Pancreas (tissue), 10 donors: ENCODE data around the gene MARS1. TPM values are rescaled to one million over a fixed set of nuclear protein-coding genes. Genes with fewer than 3 reads are reported as not detected.
A peak's percentile ranks its signal among the peaks of the same experiment; 100 is the strongest.

Source experiments
- ATAC-seq, 4 donors: fragments of 200-7000 bp; cut with Tn5 transposase; one replicate each; pipeline versions ENCODE4 v1.8.0 to v1.9.1; 2020; ENCODE audit warnings: mild to moderate bottlenecking in 4 of 4, moderate library complexity in 4 of 4
- DNase-seq, 6 donors: peaks; one replicate each; pipeline ENCODE4 v3.0.0-alpha.2; 2020
- FAIRE-seq: peaks from 2 replicates; lab custom pipeline; 2012; peaks lifted over from hg19 to GRCh38; lab: Jason Lieb, UNC
- H3K27ac ChIP-seq, 4 donors: fragments of 200-600 bp; sonication (generic); 1 replicate in 3 of 4; 2 replicates in 1 of 4; pipeline versions ENCODE4 v1.5.0 to v1.8.0; 2020
- H3K27me3 ChIP-seq, 4 donors: fragments of 200-600 bp; one replicate each; pipeline ENCODE4 v1.8.0; 2021
- H3K36me3 ChIP-seq, 3 donors: fragments of 200-600 bp; sonication (generic) in 1 of 3; one replicate each; pipeline versions ENCODE4 v1.5.0 to v1.8.0; 2020 to 2021
- H3K4me1 ChIP-seq, 3 donors: fragments of 200-600 bp; one replicate each; pipeline ENCODE4 v1.8.0; 2021
- H3K4me3 ChIP-seq, 4 donors: fragments of 200-600 bp; sonication (generic) in 2 of 4; one replicate each; pipeline versions ENCODE4 v1.5.0 to v1.8.0; 2020 to 2021
- H3K9me3 ChIP-seq, 4 donors: fragments of 200-600 bp; one replicate each; pipeline ENCODE4 v1.8.0; 2021
- WGBS, 2 donors: extraction: QIAGEN DNeasy Blood & Tissue Kit; methylation state at CpG; one replicate each; pipeline ENCODE4 v1.1.7; 2013; 5-methylcytosine and 5-hydroxymethylcytosine counted together
- intact Hi-C, 3 donors: fragments of 100-400 bp; cut with DNase I; formaldehyde crosslinking; loops; one replicate each; pipeline versions ENCODE4 v1.11.1 to v1.14.2; 2022
- polyA plus RNA-seq, 2 donors: library from polyadenylated mRNA; stranded (reverse); fragments of 200-250 nt; gene quantifications; one replicate each; pipeline ENCODE4 v1.2.3, GENCODE V29; 2013
- total RNA-seq, 6 donors: library from RNA; stranded (reverse); fragmentation: NEBNext Ultra II Directional in 4 of 6; extraction: Animal tissue kit (Norgen Biotek cat#: 25700) in 4 of 6; gene quantifications; one replicate each; pipeline versions ENCODE4 v1.2.1 to v1.2.4, GENCODE V29; 2021 to 2023
- TF ChIP-seq, protein P1 (sequence below), 4 donors: fragments of 200-600 bp; sonication (generic) in 3 of 4; IDR thresholded peaks; one replicate each; pipeline versions ENCODE4 v1.5.0 to v1.8.0; 2021; ENCODE audit warnings: antibody characterized with exemption in 4 of 4
- donor health status: healthy with polysubstance abuse.
- donor health status: DM: no; HTN: no; CAD: no; lungs with moderate emphysema.
- donor health status: DM: no; HTN: no; CAD: no.
- donor health status: control.
- donor health status: control.
- donor health status: Bipolar disorder and iron deficiency.
- donor health status: DM: yes; HTN: yes; CAD: no.
- donor health status: DM: no; HTN: no; CAD: no.
- donor health status: DM: no; HTN: no; CAD: no.
- donor health status: DM: yes; HTN: yes; CAD: no.

The MARS1 gene
- total and polyA plus RNA-seq, 8 donors, result 33.4 to 210 (median 88.8) TPM

DNA sequence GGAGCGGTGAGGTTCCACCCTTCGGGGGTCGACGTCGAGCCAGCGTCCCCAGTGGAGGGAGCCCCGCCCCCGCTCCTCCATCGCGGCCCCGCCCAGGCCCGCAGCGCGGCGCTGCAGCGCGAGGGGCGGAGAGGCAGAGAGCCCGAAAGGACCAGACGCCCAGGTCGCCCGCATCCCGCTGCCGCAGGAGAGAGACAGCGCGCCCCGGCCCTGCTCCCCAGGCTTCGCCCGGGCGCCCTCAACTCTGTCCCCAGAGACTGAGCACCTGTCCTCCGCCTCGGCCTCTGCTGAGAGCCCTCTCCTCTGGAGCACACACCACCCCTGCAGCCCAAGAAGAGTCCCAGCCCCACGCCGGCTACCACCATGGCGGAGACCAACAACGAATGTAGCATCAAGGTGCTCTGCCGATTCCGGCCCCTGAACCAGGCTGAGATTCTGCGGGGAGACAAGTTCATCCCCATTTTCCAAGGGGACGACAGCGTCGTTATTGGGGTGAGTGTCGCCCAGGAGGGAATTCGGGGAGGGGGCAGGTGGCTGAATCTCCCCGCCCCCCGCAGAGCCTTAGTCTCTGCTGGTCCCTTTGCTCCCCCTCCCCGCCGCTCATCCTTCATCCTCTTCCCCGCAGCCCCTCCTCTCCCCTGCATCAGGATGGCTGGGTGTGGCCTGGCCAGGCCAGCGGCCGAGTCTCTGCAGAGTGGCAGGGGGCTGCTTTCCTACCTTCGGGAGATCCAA lies 62.2 kb downstream of the MARS1 start, which contains the start of gene KIF5A:
Gene KIF5A, plus strand, starts transcription at position 136 of the 732 bp plus-strand sequence. Its CDS starts 228 bp downstream, at position 364.
- ATAC-seq (peak in 2 of 4 donors; percentile 8 to 22), DNase-seq (peak in 3 of 6 donors; percentile 34 to 73 (median 71)), FAIRE-seq (no peak)
- no peaks in the 10 kb centered on the region for H3K27me3 ChIP-seq
- H3K27ac ChIP-seq, result no peak within 1 kb of the TSS
- no peaks in the 10 kb centered on the region for H3K36me3 ChIP-seq
- no peaks in the 10 kb centered on the region for H3K9me3 ChIP-seq
- intact Hi-C loops, result no loop called here
- TF ChIP-seq, protein P1, sequence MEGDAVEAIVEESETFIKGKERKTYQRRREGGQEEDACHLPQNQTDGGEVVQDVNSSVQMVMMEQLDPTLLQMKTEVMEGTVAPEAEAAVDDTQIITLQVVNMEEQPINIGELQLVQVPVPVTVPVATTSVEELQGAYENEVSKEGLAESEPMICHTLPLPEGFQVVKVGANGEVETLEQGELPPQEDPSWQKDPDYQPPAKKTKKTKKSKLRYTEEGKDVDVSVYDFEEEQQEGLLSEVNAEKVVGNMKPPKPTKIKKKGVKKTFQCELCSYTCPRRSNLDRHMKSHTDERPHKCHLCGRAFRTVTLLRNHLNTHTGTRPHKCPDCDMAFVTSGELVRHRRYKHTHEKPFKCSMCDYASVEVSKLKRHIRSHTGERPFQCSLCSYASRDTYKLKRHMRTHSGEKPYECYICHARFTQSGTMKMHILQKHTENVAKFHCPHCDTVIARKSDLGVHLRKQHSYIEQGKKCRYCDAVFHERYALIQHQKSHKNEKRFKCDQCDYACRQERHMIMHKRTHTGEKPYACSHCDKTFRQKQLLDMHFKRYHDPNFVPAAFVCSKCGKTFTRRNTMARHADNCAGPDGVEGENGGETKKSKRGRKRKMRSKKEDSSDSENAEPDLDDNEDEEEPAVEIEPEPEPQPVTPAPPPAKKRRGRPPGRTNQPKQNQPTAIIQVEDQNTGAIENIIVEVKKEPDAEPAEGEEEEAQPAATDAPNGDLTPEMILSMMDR (IDR thresholded peaks at IDR 0.05), result no peak
- peaks cover 0 to 11% (median 5%) of the 10 kb centered on the region in 3 donors for H3K4me1 ChIP-seq
- peak within 1 kb of the TSS in 3 of 4 donors; percentile 5 to 40 (median 5) for H3K4me3 ChIP-seq
- WGBS, 2 donors, result 12 to 13% methylated on average over 40 to 52 of the region's 52 CpGs

DNA sequence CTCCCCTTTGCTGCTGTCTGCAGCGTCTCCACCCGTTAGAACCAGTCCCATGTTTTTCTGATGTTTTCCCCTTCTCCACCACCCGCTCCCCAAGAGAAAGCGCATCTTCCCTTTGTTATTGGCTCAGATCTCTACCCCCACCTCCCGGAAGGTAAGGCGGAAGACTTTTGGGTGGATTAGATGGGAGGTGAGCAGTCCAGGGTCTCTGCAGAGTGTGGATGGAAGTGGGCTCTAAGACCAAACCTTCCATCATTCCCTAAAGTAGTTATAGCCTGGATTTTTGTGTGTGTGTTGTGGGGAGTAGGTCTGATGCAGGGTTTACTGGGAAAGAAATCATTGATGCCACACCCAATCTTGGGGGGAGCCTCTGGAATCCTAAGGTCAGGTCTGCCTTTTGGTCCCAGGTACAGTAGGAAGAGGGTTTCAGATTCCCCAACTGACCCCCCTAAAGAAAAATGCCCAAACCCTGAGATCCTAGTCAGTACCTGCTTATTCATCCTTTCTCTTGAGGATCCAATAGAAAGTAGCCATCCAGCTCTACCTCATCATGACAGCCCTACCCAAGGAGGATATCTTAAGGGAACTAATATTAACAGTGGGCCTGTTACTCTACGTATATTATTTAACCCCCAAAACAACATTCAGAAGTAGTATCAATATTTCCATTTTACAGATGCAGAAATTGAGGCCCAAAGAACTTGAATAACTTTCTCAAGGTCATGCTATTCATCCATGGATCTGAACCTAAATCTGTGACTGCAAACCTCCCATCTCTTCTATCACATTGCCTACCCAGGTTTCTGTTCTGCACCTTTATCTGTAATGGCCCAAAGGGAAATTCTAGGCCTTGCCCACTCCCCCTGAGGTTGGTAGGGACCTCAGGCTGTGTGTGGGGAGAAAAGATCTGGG lies 63.0 kb downstream of the MARS1 start:
- no peak for ATAC-seq
- intact Hi-C loops, result no loop called here
- no peak for FAIRE-seq
- TF ChIP-seq, protein P1 (IDR thresholded peaks at IDR 0.05), result no peak
- Histone ChIP-seq H3K36me3 (no peaks in the 10 kb centered on the region), H3K4me3 (no peak overlapping the region), H3K4me1 (peaks cover 0 to 2% (median 2%) of the 10 kb centered on the region in 3 donors), H3K27ac (no peak overlapping the region), H3K9me3 (no peaks in the 10 kb centered on the region), H3K27me3 (no peaks in the 10 kb centered on the region)
- DNase-seq, result no peak
- WGBS, 2 donors, result 69 to 75% methylated on average over 7 of the region's 7 CpGs

DNA sequence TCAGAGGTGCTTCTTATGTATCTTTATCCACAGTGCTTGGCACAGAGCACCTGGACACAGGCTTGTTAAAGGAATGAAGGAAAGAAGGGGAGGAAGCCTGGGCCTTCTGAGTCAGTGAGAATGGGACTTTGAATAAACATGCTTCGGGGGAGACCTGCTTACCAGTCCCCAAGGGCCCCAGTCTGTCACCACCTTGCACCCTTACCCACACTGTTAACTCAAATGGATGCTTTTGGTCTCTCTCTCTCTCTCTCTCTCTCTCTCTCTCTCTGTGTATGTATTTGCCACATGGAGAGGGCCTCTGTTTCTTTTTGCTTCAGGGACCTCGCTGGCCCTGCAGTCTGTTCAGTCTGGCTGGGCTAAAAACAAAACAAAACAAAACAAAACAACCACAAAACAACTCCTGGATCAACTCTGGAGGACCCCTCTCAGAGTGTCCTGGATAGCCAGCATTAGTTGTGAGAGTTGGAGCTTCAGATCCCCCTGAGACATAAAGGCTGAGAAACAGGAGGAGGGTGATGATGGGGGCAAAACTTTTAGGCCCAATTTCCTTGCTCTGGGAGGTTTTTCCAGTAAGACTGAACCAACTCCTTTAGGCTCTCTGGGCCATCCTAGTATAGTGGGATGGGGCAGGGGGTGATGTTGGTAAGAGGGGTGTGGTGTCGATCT lies 63.9 kb downstream of the MARS1 start:
- intact Hi-C loops, result no loop called here
- ATAC-seq (no peak), DNase-seq (no peak), FAIRE-seq (no peak)
- H3K27ac ChIP-seq, result no peak overlapping the region
- H3K27me3 ChIP-seq, result no peaks in the 10 kb centered on the region
- no peaks in the 10 kb centered on the region for H3K9me3 ChIP-seq
- no peak overlapping the region for H3K4me3 ChIP-seq
- no peaks in the 10 kb centered on the region for H3K36me3 ChIP-seq
- no peaks in the 10 kb centered on the region for H3K4me1 ChIP-seq
- TF ChIP-seq, protein P1 (IDR thresholded peaks at IDR 0.05), result no peak
- WGBS, 2 donors, result 84% methylated on average over 3 of the region's 3 CpGs

DNA sequence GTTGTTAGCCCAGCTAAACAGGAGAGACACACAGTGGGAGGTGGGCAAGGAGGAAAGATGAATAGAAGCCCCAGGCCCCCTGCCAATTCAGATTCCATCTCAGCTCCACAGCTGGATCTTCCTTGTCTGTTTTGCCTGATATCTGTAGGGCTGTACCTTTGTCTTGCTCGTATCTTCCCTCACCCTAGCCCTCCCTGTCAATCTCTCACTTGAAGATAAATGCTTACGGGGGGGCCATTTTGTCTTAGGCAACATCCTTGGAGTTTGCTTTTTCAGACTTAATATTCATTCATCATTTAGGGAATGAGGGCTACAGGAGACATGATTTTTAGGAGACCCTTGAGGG lies 64.4 kb downstream of the MARS1 start:
- Histone ChIP-seq H3K9me3 (no peaks in the 10 kb centered on the region), H3K27me3 (no peaks in the 10 kb centered on the region), H3K4me1 (no peaks in the 10 kb centered on the region), H3K4me3 (no peak overlapping the region), H3K27ac (no peak overlapping the region), H3K36me3 (no peaks in the 10 kb centered on the region)
- TF ChIP-seq, protein P1 (IDR thresholded peaks at IDR 0.05), result no peak
- ATAC-seq (no peak), DNase-seq (no peak), FAIRE-seq (no peak)
- intact Hi-C loops, result no loop called here
- 67 to 71% methylated on average over 2 of the region's 2 CpGs for WGBS, 2 donors
